AG20443 (cell line): ENCODE data around the gene HDC.
A peak's percentile ranks its signal among the peaks of the same experiment; 100 is the strongest.

ENCODE experiments used
- DNase-seq: peaks from one replicate; pipeline ENCODE4 v3.0.0; 2012; ENCODE audit warnings: low spot score, mixed read lengths

The HDC gene, protein sequence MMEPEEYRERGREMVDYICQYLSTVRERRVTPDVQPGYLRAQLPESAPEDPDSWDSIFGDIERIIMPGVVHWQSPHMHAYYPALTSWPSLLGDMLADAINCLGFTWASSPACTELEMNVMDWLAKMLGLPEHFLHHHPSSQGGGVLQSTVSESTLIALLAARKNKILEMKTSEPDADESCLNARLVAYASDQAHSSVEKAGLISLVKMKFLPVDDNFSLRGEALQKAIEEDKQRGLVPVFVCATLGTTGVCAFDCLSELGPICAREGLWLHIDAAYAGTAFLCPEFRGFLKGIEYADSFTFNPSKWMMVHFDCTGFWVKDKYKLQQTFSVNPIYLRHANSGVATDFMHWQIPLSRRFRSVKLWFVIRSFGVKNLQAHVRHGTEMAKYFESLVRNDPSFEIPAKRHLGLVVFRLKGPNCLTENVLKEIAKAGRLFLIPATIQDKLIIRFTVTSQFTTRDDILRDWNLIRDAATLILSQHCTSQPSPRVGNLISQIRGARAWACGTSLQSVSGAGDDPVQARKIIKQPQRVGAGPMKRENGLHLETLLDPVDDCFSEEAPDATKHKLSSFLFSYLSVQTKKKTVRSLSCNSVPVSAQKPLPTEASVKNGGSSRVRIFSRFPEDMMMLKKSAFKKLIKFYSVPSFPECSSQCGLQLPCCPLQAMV

DNA sequence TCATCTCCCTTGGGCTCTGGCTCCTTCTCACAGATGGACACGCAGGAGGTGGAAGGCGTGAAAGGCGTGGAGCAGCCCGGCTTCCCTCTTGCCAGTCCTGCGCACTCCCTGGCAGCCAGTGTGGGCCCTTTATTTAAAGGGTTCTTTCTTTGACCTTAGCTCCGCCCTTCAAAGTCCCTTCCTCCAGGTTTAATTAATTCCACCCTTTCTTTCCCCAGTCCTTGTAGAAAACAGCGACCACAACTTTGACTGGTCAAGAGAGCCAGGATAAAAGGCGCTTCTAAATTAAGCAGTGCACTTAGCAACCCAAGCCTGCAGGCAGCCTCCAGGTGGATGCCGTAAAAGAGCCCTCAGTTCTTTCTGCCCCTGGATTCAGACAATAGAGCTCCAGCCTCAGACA, at the start of gene HDC:
HDC (minus strand) TSS at position 107 of the 400 bp plus-strand sequence; CDS start at position 4, 103 bp downstream.
- DNase-seq = no peak

DNA sequence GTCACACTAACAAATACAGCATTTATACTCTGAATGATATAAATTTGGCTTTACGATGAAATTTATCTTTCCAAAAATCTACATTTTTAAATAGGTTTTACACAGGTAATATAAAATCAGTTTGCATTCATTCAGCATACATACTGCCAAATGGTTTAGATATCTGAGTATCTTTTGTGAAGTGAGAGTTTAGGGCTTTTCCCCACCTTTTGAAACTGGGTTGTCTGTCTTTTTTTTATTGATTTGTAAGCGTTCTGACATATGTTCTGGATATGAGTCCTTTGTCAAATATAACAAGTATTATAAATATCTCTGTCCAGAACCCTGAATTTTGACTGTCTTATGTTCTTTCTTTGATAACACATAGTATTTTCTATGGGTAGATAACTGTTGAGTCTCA, 47.1 kb upstream of the HDC start:
- DNase-seq = no peak

DNA sequence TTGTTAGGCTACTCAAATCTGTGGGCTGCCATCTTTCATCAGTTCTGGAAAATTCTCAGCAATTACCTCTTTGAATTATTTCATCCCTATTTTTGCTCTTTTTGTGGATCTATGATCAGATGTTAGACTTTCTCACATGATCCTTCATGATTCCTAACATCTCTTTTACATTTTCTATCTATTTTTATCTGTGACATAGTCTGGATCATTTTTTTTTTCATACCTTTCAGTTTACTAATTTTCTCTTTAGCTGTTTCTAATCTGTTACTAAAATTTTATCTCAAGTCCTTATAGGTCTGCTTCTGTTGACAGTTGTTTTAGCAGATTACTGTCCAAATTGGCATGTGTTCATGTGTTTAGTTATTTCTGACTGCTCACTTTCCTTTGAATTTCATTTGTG, 42.3 kb upstream of the HDC start:
- DNase-seq = no peak

DNA sequence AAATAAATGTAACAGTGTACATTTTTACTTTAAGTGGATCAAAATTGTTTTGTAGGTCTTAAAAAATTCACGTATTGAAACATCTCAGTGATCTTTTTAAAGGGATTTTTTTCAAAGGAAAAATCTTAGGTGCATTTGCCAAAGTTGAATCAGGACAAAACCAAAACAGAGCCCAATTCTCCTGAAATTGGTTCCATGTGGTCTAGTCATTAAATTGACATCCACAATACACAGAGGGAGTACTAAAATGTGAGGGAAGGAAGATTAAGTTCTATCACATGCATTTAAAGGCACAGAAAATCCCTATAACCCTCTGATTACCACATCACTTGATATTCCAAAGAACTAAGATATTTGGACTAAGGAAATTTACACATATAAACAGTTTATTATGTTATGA, 39.3 kb upstream of the HDC start:
- peak; percentile 16 for DNase-seq

DNA sequence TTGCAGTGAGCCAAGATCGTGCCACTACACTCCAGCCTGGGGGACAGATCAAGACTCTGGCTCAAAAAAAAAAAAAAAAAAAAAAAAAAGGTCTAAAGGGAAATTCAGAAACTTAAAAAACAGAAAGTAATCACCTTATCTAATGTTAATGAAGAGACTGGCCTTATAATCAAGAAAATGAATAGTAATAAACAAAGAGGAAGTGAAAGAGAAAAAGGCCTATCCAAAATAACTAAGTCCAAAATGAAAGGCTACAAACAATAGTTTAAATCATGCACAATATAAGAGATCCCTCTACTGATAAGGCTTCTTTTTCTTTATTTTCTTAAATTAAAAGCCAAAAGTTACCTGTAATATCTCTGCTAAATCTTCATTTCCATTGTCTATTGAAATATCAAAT, 37.1 kb upstream of the HDC start:
- DNase-seq = no peak

DNA sequence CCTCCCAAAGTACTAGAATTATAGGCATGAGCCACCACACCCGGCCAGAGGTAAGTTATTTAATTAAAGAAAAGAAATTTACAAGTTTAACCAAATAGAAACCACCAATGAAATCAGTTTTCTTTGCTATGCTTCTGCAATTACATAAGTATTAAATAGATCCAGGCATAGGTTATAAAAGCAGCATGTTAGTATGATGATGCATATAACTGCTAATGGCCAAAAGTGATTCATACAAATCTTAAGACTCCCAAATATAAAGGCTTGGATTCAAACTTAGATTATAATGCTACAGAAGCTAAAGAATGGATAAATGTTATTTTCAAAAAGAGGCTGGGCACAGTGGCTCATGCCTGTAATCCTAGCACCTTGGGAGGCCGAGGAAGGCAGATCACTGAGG, 32.8 kb upstream of the HDC start:
- no peak for DNase-seq

DNA sequence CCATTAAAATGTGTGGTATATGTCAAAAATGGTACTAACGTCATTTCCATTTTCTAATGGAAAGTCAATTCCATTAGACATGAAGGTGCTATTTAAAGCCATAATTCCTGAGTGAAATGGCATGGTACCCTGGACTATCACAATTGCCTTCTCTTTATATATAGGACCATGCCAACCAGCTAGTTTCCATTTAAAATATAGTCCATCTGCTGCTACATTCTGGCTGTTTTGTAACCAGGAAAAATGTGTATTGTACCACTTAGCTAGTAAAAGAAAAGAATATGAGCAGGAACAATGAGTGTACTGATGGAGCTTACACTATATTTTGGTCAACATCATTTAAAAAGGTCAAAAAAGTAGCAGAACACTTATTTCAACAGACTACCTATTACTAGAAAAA, 30.4 kb upstream of the HDC start:
- DNase-seq = no peak

DNA sequence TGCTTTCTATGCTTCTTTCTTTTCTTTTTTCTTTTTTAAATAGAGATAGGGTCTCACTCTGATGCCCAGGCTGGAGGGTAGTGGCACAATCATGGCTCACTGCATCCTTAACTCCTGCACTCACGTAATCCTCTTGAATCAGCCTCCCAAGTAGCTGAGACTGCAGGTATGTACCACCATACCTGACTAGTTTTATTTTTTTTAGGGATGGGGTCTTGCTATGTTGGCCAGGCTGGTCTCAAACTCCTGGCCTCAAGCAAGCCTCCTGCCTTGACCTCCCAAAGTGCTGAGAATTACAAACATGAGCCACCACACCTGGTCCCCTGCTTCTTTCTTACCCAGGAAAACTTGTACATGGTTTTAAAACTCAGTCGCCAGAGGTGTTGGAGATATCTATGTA, 24.2 kb upstream of the HDC start:
- no peak for DNase-seq

DNA sequence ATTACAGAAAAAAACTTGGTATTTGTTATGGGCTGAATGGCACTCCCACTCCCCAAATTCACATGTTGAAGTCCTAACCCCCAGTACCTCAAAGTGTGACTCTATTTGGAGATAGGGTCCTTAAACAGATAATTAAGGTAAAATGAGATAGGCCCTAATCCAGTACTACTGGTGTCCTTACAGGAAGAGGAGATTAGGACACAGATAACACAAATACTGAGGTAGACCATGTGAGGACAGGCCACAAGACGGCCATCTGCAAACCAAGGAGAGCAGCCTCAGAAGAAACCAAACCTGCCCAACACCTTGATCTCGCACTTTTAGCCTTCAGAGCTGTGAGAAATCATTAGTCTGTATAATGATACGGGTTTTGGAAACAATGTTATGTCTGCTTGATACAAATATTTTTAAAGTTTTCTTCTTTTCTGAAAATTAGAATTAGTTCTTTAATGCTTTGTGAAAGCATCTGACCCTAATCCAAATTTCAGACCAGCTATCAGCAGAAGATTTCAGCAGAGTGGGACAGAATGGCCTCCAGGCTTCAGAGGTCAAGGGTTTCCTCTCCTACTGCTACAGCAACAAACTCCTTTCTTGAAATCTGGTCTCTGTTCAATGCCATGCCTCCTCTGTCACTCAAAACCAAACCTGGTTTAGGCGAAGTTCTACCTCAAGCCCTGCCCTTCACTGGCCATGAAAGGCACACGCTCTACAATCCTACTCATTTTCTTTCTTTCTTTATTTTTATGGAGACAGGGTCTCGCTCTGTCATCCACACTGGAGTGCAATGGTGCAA, 22.0 kb upstream of the HDC start:
- no peak for DNase-seq

DNA sequence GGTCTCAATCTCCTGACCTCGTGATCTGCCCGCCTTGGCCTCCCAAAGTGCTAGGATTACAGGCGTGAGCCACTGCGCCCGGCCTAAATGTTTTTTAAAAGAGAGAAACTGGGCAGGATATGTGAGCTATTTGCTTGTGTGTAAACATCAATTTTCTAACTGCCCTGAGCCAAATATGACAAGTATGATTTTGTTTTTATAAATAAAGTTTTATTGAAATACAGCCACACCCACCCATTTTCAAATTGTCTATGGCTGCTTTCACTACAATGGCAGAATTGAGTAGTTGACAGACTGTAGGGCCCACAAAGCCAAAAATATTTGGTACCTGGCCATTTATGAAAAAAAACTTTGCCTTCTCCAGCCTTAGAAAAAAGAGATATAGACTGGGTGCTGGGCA, 15.9 kb upstream of the HDC start:
- no peak for DNase-seq

DNA sequence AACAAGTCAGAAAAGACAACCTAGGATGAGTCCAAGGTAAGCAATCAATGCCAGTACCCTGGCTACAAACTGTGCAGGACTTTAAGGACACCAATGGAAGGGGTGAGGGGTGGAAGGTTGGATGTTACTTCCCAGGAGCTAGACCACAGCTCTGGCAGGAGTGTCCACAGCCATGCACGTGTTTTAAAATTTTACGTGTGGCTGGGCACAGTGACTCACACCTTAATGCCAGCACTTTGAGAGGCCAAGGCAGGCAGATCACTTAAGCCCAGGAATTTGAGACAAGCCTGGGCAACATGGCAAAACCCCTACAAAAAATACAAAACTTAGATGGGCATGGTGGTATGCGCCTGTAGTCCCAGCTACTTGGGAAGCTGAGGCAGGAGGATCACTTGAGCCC, 14.7 kb upstream of the HDC start:
- no peak for DNase-seq

DNA sequence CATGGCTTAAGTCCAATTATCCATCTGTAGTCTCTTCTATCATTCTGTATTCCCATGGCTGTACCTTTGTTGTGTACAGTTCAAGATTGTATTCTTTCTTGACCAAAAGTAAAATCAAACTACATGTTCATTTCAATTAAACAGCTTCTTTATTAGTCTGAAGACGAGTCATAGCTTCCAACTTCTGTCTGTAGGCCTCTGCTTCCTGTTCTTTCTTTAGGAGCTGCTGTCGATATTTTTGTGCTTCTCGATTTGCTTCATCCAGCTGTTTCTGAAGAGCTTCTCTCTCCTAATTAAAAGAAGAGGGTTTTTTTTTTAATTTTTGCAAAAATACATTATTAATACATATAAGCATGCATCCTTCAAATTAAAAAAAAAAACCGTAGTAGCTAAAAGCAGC, 13.0 kb upstream of the HDC start:
- DNase-seq = no peak

DNA sequence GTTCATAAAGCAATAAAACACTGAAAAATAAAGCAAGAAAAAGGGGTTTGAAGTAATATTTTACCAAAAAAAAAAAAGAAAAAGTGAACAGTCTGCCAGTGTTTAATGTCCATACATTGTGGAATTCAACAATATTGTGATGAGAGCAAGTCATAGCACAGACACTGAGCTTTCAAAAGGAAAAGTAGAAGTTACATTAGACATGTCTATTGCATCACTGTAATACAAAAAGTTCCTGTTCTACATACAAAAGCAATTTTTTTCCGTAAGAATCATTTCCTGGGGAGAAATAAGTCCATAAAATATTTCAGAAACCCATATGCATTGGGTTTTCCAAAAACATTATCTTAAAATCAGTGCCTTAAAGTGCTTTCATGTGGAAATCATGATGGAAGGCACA, 11.8 kb upstream of the HDC start:
- DNase-seq = no peak

DNA sequence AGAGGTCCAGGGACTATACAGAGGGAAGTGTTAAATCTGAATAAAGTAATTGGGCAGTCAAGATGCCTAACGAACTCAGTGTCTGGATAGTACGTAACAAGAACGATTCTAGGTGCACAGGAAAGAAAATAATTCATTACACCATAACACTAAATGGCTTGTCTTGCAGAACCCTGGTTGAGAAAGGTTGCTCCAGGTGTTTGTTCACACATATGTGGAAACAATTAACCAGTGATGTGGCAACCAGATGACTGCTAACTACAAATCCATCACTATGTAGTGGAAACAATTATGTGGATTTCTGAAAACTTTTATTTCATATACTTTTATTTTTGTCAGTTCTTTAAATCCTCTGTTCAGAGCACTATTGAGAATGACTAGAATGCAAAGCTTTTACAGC, 10.4 kb upstream of the HDC start:
- no peak for DNase-seq

DNA sequence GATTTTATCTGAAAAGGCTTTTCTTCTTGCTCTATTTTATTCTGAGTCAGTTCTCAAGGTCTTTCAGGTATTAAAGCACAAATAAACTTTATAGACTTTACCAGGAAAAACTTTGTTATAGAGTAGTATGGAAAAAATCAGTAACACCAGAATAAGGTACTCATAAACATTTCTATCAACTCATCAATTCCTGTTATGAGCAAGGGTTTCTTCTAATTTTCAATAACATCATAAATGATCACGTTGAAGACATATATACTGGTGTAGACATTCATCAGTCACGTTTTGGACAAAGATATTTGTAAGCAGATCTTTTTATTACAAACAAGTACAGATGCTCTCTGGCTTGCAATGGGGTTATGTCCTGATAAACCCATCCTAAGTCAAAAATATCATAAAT, 9.6 kb upstream of the HDC start:
- no peak for DNase-seq

DNA sequence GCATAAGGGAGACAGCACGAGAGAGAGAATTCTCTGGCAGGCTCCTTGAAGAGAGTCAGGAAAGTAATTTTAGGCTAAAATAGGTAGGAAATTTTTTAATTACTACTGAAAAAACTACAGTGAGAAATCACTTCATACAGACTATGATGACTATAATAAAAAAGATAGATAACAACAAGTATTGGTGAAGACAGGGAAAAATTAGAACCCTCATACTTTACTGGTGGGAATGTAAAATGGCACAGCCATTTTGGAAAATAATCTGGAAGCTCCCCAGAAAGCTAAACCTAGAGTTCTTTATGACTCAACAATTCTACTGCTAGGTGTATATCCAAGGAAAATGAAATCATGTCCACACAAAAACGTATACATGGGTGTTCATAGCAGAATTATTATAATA, 2.1 kb upstream of the HDC start:
- DNase-seq = no peak

DNA sequence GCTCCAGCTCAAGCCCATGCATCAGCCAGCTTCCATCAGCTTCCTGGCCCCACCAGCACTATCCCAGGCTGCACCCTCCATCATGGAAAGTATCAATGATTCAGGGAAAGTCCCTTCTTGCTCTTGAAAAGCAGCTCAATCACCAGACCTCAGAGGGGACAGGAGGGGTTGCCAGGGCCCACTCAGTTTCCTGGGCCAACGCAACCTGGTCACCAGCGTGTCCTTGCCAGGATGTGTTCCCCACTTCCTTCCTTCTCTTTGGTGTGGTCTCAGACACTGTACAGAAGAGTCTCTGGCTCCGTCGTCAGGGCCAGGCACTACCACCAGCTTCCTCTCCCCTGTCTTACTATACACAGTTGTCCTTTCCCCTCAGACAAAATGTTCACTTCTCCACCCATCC, 3.0 kb downstream of the HDC start:
- DNase-seq = no peak

DNA sequence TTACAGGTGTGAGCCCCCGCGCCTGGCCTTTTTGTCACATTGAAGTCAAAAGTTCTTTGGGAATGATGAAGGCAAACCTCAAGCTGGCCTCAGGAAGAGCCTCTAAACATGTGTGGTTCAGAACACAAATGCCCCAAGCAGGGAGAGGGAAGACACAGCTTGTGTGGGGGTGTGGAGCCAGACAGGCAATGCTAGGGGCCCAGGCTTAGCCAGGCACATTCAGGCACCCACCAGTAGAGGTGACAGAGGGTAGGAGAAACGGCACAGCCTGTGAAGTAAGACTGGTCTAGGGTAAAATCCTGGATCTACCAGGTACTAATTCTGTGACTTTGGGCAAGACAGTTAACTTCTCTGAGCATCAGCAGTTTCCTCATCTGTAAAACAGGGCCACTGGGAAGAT, 3.5 kb downstream of the HDC start:
- no peak for DNase-seq

DNA sequence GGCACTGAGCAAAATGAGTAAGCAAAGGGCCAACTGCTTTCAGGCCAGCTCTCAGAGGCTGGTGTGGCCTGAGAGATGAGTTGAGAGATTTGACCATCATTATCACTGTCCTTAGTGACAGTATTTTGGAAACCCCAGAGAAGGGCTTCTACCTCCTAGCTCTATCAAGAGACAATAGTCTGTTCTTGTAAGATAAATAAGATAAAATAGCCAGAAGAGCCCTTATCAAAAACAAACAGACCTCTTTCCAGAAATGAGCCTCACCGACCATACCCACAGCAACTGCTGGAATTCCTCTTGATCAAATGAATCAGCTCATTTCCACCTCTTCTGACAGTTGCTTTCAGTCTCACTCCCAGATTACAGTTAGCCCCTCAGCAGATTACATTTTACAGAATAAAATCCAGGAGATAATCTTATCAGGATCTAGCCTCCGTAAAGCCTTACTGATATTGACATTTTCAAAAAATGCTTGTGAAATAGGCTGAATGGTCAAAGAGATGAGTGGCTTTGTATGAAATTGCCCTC, 4.5 kb downstream of the HDC start:
- no peak for DNase-seq

DNA sequence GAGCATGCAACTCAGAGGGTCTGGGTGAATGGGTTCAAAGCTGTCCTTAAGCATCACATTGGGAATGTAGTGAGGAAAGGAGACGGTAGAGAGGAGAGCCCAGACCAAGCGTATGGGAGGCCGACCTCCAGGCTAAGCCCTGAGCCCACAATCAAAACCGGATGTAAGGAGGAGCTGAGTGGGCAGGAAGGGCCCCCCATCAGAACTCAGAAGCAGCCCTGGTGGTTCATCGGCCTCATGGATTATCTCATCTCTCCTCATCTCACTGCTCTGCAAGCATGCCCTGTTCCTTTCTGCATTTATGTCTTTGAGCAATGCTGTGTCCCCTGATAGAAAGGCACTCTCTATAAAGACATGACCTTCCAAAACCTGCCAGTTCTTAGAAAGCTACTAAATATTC, 6.2 kb downstream of the HDC start:
- DNase-seq = no peak

DNA sequence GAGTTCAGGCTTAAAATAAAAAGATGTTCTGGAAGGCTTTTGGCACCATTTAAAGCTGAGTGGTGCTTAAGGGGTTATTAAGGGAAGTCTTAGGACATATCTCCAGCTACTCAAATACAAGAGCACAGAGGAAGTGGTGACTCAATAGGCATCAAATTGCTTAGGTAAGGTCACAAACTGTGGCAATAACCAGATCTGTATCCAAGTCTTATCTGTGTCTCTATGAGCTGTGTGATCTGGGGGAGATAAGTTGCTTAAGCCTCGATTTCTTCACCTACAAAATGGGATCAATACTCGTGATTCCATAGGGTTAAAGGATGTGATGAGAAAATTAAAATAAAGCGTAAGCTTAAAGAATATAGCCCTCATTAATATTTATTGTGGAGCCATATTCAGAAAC, 7.6 kb downstream of the HDC start:
- DNase-seq = no peak

DNA sequence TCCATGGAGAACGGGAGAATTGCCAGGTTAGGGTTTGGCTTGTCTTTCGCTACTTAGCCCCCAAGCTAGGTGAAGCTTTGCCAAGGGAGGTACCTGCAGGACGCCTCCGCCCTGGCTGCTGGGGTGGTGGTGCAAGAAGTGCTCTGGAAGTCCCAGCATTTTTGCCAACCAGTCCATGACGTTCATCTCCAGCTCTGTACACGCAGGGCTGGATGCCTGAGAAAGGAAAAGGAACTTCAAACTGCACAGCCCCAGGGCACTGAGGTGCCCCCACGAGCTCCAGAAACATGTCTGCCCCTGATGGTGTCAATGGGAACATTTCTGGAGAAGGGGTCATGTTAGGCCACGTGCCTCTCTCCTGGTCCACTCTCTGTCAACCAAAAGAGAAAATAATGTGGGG, 8.2 kb downstream of the HDC start:
- no peak for DNase-seq
